GM12872 (cell line): ENCODE results near the gene RARS1.

ENCODE experiments used
- CTCF ChIP-seq: IDR thresholded peaks from 3 replicates; pipeline ENCODE4 v1.5.1; 2011; ENCODE audit warnings: low read depth, mild to moderate bottlenecking, low read length, moderate library complexity; ENCODE audit not compliant: insufficient read depth

The RARS1 gene

GRCh38 chr5:168451565-168451964 lies 34.7 kb upstream of the RARS1 start:
- TF ChIP-seq CTCF = no peak

- no peak for TF ChIP-seq CTCF
Measured at GRCh38 chr5:168455201-168455600, 31.1 kb upstream of the RARS1 start.

GRCh38 chr5:168457542-168457941 lies 28.7 kb upstream of the RARS1 start:
- TF ChIP-seq CTCF = no peak

- TF ChIP-seq CTCF = no peak
Measured at GRCh38 chr5:168460606-168461005, 25.7 kb upstream of the RARS1 start.

GRCh38 chr5:168463081-168463480 lies 23.2 kb upstream of the RARS1 start:
- no peak for TF ChIP-seq CTCF

- TF ChIP-seq CTCF = no peak
Measured at GRCh38 chr5:168464214-168464613, 22.1 kb upstream of the RARS1 start.

GRCh38 chr5:168464641-168465040 lies 21.6 kb upstream of the RARS1 start:
- no peak for TF ChIP-seq CTCF

- TF ChIP-seq CTCF = no peak
Measured at GRCh38 chr5:168467755-168468330, 18.4 kb upstream of the RARS1 start.
